ENCODE data around the gene PRKAR1B.
"Not testable (repeated sequence)": the region's sequence is repeated elsewhere in the genome, so short reads cannot be mapped to it uniquely, and the experiment has no call there.

PRKAR1B gene

DNA sequence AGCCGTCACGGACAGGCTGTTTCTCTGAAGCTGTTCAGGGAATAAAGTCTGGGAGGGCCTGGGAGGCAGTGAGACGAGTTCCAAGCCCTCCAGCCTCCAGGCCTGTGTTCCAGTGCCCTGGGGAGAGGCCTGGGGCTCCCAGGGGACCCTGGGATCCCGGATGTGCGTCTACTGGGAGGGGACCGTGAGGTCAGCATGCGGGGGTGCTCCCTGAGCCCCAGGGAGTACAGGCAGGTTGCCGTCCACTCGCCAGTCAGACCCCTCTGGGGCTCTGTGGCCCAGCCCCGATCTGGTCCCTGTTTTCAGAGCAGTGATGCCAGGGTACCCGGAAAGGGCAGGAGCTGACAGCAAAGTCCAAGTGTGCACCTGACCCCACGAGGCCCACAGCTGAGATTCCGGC is 81.5 kb downstream of the PRKAR1B start:
- no peak for DNase-seq (ENCODE audit: low read depth, low spot score)

DNA sequence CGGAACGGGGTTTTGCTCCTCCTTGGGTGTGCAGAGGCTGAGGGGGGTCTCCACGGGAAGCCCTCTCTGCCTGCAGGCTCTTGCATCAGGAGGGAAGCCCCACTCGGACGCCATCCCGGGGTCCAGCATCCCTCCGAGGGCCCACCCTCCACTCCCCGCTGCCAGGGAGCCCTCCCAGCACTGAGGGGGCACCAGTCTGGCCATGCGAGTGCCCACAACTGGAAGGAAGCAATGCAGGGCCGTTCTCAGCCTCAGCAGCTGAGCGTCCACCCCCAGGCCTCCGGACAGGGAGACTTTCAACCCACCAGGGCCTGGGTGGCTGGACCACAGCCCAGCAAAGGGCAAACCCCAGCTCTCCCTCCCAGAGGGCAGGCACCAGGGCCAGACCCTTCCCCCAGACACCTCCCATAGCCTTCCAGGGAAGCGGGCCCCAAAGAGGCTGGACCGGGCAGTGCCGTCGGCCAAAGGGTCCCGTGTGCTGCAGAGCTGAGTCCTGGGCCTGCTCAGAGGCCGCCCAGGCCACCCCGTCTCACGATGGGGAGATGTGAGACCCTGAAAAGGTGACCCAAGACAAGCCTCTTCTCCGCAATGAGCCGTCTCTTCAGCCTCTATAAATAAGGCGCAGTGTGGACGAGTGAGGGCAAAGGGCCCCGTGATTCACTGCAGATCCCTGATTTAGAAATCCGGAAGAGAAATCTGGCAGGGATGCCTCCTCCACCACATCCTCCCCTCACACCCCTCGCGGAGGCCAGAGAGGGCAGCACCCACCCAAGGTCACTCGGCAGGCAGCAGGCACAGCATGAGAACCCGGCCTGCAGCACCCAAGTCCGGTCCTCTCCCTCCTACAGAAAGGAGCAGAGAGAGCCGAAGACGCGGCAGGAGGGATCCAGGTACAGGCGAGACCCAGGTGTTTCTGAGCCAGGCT is 82.4 kb downstream of the PRKAR1B start:
- no peak for DNase-seq (ENCODE audit: low read depth, low spot score)

DNA sequence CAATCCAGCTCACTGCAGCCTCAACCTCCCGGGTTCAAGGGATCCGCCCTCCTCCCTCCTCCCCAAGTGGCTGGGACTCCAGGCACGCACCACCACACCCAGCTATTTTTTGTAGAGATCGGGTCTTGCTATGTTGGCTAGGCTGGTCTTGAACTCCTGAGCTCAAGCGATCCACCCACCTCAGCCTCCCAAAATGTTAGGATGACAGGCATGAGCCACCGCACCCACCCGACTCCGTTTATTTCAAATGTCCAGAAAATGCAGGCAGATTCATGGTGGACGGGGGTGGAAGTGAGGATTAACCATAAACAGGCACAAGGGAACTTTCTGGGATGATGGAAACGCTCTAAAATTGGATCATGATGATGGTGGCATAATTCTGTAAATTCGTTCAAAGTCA is 85.1 kb downstream of the PRKAR1B start:
- no peak for DNase-seq (ENCODE audit: low read depth, low spot score)

DNA sequence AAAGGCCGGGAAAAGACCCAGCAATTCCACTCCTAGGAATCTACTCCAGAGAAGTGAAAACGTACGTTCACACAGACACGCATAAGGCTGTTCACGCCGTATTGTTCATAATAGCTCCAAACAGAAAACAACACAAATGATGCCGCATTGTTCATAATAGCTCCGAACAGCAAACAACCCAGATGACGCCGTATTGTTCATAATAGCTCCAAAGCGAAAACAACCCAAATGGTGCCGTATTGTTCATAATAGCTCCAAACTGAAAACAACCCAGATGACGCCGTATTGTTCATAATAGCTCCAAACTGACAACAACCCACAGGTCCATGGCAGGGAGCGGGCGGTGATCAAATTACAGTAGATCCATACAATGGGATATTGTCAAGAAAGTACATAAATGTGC is 85.8 kb downstream of the PRKAR1B start:
- DNase-seq (ENCODE audit: low read depth, low spot score), result no peak

DNA sequence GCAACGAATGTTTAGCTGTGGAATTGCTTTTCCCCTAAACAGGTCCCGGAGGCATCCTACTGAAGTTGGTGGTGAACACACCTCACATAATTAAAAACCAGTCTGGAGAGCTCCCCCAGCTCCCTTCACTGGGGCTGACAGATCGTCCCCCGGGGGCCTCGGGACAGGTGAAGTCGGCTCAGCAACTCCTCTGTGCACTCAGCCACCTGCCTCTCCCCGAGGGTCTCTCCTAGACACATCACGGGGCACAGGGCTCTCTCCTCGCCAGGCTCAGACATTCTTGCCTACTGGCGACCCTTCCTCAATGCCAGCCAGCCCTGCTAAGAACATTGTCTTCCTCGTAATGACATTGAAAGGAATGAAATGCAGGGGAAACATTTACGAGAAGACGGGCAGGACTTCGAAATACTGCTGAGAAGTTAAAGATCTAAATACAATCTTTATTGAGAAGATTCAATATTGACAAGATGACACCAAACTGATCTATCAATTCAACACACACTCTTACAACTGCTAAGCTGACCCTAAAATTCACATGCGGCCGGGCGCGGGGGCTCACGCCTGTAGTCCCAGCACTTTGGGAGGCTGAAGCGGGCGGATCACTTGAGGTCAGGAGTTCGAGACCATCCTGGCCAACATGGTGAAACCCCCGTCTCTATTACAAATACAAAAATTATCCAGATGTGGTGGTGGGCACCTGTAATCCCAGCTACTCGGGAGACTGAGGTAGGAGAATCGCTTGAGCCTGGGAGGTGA is 88.6 kb downstream of the PRKAR1B start:
- DNase-seq (ENCODE audit: low read depth, low spot score), result no peak

DNA sequence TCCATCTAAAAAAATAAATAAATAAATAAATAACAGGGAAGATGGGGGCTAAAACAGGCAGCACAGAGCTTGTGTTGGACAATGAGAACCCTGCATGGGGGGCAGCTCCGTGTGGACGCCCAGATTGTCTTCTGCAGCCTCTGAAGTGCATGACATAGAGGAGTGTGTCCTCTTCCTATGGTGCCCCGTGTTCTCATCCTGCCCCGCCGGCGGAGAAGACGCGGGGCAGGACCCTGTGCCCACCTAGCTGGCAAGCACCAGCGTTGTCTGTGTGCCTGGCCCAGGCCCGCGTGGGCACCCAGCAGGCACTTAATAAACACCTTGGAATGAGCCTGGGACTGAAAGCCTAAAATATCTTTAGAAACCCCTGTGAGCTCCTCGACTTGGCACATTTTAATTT is 89.3 kb downstream of the PRKAR1B start:
- DNase-seq (ENCODE audit: low read depth, low spot score), result no peak

DNA sequence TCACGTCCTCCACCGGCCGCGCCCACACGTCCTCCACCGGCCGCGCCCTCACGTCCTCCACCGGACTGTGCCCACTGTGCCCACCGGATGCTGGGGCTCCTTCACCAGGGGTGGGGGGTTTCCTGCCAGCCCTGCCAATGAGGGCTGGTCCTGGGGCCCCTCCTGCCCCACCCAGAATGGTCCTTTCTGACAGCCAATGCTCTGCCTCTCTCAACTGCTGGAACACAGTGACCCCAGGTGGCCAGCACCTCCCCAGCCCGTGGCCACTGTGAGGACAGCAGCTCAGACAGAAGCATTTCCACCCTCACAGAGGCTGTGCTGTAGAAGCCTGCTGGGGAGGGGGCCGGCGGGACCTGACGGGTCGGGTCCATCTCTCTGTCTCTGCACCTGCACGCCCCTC is 90.7 kb downstream of the PRKAR1B start:
- no peak for DNase-seq (ENCODE audit: low read depth, low spot score)

DNA sequence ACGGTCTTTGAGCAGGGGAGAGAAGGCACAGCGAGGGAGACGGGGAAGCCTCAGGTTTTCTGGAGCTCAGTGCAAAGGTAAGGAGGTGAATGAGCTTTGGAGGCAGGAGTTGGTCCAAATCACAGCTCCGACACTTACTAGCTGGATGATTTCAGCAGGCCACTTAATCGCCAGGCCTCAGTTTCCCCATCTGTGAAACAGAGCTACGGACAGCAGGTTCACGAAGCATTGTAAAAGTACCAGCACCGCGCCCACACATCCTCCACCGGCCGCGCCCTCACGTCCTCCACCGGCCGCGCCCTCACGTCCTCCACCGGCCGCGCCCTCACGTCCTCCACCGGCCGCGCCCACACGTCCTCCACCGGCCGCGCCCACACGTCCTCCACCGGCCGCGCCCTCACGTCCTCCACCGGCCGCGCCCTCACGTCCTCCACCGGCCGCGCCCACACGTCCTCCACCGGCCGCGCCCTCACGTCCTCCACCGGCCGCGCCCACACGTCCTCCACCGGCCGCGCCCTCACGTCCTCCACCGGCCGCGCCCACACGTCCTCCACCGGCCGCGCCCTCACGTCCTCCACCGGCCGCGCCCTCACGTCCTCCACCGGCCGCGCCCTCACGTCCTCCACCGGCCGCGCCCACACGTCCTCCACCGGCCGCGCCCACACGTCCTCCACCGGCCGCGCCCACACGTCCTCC is 91.2 kb downstream of the PRKAR1B start:
- not testable (repeated sequence) for DNase-seq (ENCODE audit: low read depth, low spot score)

DNA sequence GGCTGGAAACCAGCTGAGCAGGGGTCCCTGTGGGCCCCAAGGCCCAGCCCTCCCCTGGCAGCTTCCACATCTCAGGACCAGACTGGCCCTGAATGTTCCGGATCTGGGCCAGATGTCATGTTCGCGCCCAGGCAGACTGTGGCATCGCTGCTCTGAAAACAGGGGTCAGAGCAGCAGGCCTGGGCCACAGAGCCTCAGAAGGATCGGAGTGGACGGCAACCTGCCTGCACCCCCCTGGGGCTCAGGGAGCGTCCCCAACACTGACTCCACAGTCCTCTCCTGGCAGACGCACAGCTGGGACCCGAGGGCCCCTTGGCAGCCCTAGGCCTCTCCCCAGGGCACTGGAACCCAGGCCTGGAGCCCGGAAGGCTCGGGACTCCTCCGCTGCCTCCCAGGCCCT is 91.9 kb downstream of the PRKAR1B start:
- no peak for DNase-seq (ENCODE audit: low read depth, low spot score)

DNA sequence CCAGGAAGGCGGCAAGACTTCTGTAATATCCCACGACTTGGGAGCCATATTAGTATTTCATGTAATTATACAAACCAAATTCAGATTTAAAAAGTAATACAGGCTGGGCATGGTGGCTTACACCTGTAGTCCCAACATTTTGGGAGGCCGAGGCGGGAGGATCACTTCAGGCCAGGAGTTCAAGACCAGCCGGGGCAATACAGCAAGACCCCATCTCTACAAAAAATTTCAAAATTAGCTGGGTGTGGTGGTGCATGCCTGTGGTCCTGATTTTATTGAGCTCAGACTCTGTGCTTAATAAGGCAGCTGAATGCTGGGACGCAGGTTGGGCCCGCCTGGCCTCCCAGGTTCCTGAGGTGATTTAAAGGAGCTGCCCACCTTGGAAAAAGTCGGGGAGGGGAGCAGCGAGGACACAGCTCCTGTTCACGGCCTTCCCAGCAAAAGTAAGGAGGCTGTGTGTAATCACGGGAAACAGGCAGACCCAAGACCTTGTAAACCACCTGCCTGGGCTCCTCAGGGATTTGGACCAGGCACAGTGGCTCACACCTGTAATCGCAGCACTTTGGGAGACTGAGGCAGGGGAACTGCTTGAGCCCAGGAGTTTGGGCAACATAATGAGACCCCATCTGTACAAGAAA is 93.6 kb downstream of the PRKAR1B start:
- no peak for DNase-seq (ENCODE audit: low read depth, low spot score)

DNA sequence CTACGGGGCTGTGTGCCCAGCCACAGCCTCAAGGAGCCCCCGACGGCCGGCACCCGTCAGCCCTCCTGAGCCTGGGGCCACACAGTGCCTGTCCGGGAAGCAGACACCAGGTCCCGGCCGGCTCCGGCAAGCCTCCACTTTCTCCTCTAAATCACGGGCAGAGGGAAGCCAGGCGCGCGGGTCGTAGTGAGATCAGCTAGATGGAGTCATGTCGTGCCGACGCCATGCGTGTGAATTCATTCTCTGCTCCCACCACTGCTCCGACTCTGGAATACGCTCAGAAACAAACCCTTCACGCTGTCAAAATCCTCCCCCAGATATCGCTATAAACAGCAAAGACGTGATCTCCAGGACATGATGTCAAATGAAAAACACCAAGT is 94.3 kb downstream of the PRKAR1B start:
- no peak for DNase-seq (ENCODE audit: low read depth, low spot score)

DNA sequence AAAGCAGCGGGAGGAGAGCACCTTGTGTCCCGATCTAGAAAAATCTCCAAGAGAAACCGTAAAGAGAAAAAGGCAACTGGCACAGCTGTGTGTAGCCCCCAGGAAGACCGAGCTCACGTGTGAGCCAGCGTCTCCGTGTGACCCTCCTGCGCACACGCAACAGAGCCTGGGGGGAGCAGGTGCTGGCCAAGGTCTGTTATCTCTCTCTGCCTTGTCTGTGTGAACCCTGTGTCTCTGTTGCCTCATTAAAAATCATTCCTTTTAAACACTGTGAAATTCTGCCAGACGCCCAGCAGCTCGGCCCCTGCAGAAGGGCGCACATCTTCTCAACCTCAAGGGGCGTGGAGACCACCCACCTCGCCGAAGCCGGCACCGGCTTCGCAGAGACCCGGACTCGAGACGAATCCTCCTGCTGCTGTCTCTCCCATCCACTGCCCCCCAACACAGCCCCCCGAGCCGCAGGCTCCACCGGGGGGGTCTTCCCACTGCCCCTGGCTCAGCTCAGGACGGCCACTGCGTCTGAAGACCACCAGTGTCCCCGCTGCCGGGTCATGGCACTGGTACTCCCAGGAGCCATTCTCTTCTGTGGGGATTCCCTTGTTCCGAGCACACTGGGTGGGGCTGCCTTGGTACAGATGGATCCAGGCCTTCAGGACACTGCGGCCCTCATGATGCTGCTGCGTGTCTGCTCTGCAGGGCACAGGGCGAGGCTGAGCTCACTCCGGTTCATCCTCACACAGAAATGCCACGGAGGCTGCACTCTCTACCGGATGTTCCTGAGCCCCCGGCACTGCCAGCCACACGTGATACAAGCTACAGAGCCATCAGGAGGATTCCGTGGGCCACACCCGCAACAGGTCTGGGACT is 94.9 kb downstream of the PRKAR1B start:
- no peak for DNase-seq (ENCODE audit: low read depth, low spot score)

DNA sequence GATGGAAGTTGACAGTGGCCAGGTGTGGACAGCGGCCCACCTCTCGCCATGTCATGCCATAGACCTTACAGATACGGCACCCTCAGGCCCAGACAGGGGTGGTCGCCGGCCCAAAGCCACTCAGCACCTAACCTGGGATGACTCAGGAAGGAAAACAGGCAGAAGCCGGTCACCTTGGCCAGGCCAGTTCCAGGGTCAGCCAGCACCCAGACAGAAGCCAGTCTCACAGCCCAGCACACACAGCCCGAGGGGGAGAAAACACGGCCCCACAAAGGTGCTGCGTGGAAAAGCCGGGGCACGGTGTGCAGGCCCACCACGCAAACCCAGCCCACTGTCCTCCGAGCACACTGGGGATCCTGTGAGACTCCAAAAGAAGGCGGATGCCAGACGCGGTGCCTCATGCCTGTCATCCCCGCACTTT is 95.8 kb downstream of the PRKAR1B start:
- no peak for DNase-seq (ENCODE audit: low read depth, low spot score)

DNA sequence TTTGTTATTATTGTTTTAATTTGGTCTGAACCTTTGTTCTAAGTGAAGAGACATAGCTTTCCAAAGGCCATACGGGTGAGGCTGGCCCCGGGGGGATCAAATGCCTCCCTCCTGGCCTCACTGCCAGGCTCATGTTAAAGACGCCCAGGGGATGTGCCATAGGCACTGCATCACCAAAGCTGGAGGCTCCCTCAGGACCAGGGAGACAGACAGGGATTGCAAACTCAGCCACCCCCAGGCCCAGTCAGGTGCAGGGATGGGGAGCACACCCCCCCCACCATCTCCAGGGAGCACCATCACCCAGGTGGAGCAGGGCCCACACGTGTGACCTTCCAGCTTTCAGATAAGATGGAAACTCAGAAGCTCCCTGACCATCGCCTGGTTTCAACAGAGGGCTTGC is 96.5 kb downstream of the PRKAR1B start:
- no peak for DNase-seq (ENCODE audit: low read depth, low spot score)

DNA sequence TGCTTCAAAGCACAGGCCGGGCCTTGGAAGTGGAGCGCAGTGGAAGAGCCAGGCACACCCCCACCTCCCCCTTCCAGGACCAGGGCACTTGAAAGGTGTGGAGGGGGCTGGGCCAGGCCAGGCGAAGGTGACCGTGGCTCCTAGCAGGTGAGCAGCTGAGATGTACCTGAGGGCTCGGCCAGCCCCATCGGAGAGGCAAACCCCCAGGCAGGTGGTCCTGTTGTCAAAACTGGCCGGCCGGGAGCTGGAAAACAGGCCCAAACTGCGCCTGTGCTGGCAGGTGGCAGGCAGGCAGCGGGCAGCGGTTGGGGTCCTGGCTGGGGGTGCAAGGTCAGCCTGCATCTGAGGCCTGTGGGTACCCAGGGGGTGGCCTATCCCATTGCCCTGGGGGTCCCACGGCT is 97.0 kb downstream of the PRKAR1B start:
- no peak for DNase-seq (ENCODE audit: low read depth, low spot score)

DNA sequence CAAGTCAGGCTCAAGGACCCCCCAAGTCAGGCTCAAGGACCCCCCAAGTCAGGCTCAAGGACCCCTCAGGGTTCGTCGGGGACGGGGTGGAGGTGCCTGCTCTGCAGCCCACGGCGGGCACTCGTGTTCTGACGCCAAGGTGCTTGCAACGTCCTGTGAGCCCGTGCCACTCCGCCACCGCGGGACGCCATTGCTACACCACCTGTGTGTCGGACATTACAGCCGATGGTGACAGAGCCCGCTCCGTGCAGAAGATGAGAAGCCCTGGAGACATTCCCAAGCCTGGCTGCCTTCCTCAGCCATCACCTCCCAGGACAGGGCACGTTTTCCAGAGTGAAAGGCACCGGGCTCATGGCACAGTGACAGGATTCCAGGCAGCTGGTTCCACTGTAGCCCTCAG is 98.3 kb downstream of the PRKAR1B start:
- no peak for DNase-seq (ENCODE audit: low read depth, low spot score)

DNA sequence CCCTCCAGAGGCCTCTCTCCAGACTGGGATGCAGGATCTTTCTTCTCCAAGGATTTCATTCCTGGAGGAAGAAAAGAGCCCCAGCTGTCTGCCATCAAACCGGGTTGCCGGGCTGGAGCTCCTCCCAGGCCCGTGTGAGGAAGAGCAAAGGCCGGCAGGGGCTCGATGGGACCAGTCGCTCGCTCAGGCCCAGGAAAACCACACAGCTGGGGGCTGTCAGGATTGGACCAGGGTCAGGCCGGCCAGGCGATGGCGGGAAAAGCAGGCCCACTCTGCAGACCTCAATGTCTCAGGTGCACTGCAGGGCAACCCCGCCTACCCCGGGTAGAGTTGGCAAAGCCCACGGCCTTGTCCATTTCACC is 98.7 kb downstream of the PRKAR1B start:
- DNase-seq (ENCODE audit: low read depth, low spot score), result no peak

DNA sequence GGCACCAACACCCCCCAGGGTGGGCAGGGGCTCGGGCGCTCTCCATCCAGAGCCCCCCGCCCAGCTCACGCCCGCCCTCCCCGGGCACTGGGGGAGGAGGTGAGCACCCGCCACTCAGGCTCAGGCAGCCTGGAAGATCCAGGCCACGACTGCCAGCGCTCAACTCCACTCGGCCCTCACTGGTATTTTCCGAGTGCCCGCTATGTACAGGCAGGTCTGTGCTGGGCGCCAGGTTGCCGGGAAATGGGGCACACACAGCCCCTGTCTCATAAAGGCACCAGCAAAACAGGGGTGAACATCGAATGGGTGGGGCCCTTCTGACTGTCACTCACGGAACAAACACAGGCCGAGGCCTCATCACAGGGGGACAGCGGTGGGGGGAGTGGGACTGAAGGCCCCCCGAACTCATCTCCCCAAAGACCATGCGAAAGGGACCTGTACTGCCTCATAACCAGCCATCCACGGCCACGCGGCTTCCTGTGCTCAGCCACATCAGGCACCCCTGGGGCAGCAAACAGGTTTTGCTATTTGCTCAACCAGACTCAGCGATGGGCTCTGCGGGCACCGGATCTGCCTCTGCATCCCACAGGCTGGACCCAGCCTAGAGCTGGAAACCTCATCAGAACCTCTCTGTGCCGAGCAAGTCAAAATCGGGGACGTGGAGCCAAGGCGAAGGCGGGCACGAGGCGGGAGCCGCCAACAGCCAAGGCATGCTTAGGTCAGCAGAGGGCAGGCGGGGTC is 99.2 kb downstream of the PRKAR1B start:
- no peak for DNase-seq (ENCODE audit: low read depth, low spot score)

DNA sequence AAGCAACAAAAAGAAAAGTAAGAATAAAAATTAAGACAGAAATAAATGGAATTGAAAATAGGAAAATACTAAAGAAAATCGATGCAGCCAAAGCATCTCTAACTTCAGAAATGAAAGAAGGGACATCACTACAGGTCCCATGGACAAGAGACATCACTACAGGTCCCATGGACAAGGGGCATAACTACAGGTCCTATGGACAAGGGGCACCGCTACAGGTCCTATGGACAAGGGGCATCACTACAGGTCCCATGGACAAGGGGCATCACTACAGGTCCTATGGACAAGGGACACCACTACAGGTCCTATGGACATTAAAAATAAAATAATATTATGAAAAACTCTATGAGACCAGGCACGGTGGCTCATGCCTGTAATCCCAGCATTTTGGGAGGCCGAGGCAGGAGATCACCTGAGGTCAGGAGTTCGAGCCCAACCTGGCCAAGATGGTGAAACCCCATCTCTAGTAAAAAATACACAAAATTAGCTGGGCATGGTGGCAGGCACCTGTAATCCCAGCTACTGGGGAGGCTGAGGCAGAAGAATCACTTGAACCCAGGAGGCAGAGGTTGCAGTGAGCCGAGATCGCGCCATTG is 101.6 kb downstream of the PRKAR1B start:
- no peak for DNase-seq (ENCODE audit: low read depth, low spot score)

DNA sequence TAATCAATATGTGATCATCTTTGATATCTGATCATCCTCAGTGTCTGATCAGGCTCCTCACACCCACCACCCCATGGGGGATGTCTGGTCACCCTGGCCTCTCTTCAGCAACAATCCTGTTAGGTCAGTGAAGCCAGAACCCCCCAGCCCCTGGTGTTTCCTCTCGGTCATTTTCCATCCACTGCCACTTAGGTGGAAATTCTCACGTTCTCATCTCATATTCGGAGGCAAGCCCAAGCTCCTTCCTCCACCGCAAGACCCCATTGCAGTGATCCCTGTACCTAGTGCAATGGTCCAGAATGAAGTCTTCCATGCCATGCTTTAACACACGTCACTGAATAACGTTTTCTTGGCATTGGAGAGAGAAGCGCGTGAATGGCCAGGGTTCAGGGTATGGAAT is 103.6 kb downstream of the PRKAR1B start:
- DNase-seq (ENCODE audit: low read depth, low spot score), result no peak
